HG03064 (cell line): ENCODE results near the gene STARD3NL.
"Not testable (repeated sequence)": the region's sequence is repeated elsewhere in the genome, so short reads cannot be mapped to it uniquely, and the experiment has no call there.

Experiments used
- ATAC-seq: cut with Tn5 transposase; IDR thresholded peaks from one replicate; pipeline ENCODE4 v1.9.1; 2021; ENCODE audit warnings: low read depth; ENCODE audit not compliant: unreplicated experiment

The STARD3NL gene

GRCh38 chr7:38217672-38218071 is 39.6 kb downstream of the STARD3NL start:
- ATAC-seq, result no peak

GRCh38 chr7:38220452-38220851 is 42.4 kb downstream of the STARD3NL start:
- ATAC-seq, result no peak

DNA sequence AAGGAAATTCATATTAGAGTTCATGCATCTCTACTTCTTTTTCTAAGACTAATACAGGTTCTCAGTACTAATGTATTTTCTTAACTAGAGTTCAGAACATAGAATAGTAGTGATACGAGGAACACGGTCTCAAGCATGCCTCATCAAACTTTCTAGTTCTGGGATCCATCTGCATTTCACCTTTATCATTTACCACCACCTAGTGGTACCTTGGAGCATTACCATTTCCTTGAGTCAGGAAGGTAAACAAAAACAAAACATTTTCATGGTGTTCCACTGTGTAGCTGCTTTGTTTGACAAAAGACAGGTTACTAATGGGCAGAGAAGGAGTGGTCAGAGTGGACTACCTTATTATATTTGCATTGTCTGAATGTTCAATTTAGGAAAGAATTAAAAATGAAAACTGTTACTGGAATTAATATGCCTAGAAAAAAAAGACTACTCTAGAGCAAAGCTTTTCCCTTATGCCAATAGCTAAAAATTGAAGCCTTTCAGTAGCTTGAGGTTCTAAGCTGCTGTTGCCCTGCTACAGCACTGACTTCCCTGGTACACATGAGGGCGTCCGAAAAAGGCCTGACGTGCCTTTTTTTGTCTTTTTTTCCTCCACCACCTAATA is 44.5 kb downstream of the STARD3NL start:
- ATAC-seq, result no peak

DNA sequence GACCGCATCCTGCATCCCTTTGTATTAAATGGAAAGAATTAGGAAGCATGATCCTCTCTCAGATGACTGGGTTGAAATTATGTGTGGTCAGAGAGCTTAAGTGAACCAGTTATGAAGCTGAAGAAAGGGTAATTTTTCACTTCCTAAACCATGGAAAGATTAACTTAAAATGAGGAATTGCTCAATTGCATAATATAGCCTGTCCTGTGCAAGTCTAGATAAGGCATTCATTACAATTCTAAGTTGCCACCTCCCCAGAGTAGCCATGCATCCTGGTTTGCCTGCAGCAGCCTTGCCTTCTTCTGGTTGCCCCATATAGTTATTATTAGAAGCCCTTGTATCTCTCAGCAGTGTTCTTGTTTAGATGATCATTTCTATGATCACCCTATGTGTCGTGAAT is 45.3 kb downstream of the STARD3NL start:
- ATAC-seq, result no peak

DNA sequence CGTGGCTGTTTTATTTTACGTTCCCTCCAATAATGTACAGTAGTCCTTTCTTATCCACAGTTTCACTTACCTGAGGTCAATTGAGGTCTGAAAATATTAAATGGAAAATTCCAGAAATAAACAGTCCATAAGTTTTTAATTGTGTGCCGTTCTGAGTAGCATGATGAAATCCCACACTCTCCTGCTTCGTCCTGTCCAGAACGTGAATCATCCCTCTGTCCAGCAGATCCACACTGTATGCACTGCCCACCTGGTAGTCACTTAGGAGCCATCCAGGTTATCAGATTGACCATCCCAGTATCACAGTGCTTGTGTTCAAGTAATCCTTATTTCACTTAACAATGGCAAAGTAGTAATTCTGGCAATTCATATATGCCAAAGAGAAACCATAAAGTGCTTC is 46.3 kb downstream of the STARD3NL start:
- no peak for ATAC-seq

GRCh38 chr7:38229386-38229785 is 51.3 kb downstream of the STARD3NL start:
- ATAC-seq, result no peak

DNA sequence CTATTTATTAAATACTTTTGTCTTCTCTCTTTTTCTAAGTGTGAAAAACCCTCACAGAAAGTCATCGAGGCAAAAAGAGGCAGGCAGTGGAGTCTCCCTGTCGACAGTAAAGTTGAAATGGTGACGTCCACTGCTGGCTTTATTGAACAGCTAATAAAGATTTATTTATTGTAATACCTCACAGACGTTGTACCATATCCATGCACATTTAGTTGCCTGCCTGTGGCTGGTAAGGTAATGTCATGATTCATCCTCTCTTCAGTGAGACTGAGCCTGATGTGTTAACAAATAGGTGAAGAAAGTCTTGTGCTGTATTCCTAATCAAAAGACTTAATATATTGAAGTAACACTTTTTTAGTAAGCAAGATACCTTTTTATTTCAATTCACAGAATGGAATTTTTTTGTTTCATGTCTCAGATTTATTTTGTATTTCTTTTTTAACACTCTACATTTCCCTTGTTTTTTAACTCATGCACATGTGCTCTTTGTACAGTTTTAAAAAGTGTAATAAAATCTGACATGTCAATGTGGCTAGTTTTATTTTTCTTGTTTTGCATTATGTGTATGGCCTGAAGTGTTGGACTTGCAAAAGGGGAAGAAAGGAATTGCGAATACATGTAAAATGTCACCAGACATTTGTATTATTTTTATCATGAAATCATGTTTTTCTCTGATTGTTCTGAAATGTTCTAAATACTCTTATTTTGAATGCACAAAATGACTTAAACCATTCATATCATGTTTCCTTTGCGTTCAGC is 52.0 kb downstream of the STARD3NL start:
- no peak for ATAC-seq

DNA sequence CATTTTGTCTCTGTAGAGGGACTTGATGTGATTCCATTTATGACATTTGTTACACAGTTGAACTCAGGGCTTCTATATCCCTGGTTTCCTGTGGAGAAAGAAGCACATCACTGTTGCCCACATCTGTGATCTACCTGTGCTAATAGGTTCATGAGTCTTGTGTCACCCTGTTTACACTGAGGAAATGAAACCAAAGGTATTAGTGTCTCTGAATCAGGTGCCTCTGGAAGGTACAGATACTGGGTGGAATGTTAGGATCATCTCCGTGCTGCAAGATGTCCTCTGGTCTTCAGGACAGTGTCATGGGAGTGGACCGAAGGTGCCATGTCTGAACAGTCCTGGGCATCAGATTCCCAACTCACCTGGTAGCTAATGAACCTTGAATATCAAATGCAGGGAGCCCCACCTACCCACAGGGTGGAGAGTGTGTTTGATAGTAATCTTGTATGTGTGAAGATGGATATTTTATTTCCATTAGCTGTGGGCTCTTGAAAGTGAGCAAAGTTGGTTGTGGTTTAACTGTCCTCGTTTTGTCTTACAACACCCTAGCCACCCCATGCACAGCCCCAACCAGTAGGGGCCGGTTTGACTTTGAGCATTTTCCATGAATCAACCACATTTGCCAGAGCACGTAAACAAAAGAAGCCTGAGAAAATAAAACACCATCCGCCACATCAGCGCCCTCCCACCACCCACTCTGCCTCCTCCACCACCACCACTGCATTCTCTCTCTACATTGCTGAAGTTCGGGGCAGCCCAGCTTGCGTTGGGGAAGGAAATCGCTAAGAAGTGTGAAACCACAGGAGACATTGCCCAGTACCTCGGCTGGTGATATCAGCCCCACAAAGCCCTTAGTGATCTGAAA is 54.7 kb downstream of the STARD3NL start:
- peak; percentile 81 for ATAC-seq

DNA sequence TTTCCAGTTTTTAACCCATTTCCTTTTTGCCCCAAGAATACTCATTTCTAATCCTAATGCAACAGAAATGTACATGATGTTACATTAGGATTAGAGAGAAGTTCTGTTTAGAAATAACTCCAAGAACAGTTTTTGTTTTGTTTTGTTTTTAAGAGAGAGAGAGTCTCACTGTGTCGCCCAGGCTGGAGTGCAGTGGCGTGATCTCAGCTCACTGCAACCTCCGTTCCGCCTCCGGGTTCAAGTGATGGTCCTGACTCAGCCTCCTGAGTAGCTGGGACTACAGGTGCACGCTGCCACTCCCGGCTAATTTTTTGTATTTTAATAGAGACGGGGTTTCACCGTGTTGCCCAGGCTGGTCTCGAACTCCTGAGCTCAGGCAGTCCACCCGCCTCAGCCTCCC is 56.7 kb downstream of the STARD3NL start:
- not testable (repeated sequence) for ATAC-seq

- no peak for ATAC-seq
Observed at GRCh38 chr7:38235606-38236005, 57.6 kb downstream of the STARD3NL start.

DNA sequence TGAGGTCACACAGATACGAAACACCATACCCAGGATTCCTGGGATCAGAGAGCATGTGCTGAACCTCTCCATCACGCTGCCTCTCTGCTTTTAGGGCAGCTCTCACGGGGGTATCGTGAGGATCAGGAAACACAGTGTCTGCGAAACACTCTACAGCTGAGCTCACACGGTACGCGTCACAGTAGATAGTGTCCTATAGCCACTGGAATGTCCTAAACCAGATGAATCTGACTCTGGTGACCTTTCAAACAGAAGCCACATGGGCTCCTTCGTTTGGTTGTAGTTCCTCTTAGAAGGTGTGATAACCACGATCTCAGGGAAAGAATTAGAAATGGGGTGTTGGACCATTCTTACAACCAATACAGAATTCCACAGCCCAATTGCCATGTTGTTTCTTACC is 61.1 kb downstream of the STARD3NL start:
- ATAC-seq, result not testable (repeated sequence)

DNA sequence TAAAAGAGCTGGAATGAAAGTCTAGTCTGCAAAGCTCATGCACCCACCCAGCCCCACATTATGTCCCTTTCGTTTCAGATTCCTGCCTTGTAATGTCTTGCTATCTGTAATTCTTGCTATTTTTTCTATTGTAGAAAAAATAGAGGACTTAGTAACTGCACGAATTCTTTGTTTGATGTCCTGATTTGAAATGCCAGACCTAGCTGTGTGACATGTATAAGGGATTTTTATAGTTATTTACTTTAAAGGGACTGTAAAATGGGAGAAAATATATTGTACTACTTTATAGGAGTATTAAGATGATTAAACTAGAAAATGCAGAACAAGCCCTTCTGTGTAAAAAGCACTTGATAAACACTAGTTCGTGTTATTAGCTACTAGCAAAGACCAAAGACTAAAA is 63.0 kb downstream of the STARD3NL start:
- no peak for ATAC-seq

DNA sequence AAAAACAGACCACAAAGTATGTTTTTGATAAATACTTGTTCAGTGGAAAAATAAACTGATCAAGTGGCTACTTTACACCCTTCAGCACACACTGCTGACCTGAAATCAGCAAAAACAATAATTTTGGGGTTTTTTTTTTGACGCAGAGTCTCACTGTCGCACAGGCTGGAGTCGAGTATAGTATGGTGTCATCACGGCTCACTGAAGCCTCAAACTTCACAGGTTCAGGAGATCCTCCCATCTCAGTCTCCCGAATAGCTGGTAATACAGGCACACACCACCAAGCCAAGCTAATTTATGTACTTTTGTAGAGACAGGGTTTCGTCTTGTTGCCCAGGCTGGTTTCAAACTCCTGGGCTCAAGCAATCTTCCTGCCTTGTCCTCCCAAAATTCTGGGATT is 64.8 kb downstream of the STARD3NL start:
- ATAC-seq, result no peak

GRCh38 chr7:38243345-38243744 is 65.3 kb downstream of the STARD3NL start:
- ATAC-seq, result not testable (repeated sequence)

DNA sequence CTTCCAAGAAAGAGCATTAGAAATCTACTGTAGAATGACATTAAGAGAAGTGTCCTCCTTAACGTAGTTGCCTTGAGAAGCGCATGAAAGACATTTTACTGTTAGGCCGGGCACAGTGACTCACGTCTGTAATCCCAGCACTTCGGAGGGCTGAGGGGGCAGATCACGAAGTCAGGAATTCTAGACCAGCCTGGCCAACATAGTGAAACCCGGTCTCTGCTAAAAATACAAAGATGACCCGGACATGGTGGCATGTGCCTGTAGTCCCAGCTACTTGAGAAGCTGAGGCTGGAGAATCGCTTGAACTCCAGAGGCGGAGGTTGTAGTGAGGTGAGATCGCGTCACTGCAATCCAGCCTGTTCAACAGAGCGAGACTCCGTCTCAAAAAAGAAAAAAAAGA is 66.5 kb downstream of the STARD3NL start:
- no peak for ATAC-seq

DNA sequence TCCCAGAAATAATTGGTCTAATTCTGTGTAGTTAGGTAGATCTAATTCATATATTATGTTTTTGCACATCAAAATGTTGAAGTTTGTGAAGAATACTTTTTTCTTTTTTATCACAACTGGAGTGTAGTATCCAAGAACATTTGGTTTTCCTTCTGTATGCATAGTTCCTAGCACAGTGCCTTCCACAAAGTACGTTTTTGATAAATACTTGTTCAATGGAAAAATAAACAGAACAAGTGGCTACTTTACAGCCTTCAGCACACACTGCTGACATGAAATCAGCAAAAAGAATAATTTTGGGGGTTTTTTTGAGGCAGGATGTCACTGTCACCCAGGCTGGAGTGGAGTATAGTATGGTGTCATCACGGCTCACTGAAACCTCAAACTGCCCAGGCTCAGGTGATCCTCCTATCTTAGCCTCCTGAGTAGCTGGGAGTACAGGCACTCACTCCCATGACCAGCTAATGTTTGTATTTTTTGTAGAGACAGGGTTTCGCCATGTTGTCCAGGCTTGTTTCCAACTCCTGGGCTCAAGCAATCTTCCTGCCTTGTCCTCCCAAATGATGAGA is 67.4 kb downstream of the STARD3NL start:
- ATAC-seq, result no peak

- ATAC-seq, result no peak
Observed at GRCh38 chr7:38248069-38248567, 70.1 kb downstream of the STARD3NL start.

DNA sequence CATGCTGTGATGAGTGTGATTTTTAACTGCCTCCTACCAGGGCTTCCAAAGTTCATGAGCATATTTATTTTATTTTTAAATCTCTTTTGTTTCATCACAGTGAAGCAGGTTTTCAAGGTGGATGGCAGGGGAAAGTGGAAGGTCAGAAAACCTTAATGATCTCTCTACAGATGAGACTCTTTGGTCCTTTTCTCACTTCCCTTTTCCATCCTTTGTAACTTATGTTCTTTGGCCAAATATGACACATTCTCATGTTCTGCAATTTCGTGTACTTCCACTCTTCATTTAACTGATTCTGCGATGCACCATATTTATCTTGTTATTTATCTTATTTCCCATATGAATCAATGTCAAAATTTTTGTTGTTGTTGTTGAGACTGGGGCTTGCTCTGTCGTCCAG is 71.8 kb downstream of the STARD3NL start:
- ATAC-seq, result not testable (repeated sequence)

DNA sequence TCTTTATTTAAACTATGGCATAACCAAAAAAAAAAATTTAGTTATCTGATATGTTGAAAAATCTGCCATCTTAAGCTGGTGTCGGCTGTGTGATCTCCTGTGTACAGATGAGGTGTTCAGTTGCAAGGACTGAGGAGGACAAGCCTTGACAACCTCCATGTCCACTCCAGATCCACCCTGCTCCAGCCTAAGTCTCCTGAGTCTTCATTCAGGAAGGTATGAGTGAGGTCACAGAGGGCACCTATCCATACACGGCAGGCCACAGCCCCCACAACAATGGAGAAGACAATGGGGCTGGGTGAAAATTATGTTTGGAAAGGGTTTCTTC is 79.3 kb downstream of the STARD3NL start:
- no peak for ATAC-seq

- ATAC-seq, result not testable (repeated sequence)
Observed at GRCh38 chr7:38259157-38259556, 81.1 kb downstream of the STARD3NL start.

GRCh38 chr7:38261601-38262000 is 83.6 kb downstream of the STARD3NL start:
- not testable (repeated sequence) for ATAC-seq
